HT-29 (cell line): ENCODE measurements around the gene WDR90. TPM values are rescaled to one million over a fixed set of nuclear protein-coding genes. Genes with fewer than 3 reads are reported as not detected.
A peak's percentile ranks its signal among the peaks of the same experiment; 100 is the strongest.

Experiments
- DNase-seq: peaks from one replicate; pipeline ENCODE4 v3.0.0-alpha.2; 2015; ENCODE audit warnings: low spot score
- total RNA-seq: library from RNA; depleted of rRNA; stranded (reverse); fragments of >200 nt; shearing (Covaris generic); gene quantifications from 2 replicates; pipeline ENCODE4 v1.2.3, GENCODE V29; 2014

Gene WDR90
- total RNA-seq, 1 experiment from 2014 or later = 162 TPM

- DNase-seq = peak; percentile 42
These were observed 26.1 kb downstream of the WDR90 start, which contains the start of gene RHBDL1 for GRCh38 chr16:674968-675883. TSS of gene RHBDL1 (plus strand) at chr16:675671. CDS start at chr16:675791, 120 bp downstream.

DNA sequence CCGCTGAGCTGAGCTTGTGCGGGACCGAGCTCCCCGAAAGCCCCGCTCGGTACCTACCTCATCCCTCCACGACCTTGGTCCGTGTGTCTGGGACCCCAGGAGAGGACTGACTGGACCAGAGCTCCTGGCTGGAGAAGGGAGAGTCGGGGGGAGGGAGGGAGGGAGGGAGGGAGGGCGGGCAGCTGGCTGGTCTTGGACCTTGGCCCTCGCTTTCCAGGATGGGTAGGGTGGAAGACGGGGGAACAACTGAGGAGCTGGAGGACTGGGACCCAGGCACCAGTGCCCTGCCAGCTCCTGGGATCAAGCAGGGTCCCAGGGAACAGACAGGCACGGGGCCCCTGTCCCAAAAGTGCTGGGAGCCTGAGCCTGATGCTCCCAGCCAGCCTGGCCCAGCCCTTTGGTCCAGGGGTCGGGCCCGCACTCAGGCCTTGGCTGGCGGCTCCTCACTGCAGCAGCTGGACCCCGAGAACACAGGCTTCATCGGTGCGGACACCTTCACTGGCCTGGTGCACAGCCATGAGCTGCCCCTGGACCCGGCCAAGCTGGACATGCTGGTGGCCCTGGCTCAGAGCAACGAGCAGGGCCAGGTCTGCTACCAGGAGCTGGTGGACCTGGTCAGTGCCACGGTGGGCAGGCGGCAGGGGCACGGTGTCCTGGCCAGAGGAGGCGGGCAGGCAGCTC lies 26.9 kb downstream of the WDR90 start:
- DNase-seq = peak; percentile 16

GRCh38 chr16:676565-676902 lies 27.4 kb downstream of the WDR90 start:
- DNase-seq = no peak

DNA sequence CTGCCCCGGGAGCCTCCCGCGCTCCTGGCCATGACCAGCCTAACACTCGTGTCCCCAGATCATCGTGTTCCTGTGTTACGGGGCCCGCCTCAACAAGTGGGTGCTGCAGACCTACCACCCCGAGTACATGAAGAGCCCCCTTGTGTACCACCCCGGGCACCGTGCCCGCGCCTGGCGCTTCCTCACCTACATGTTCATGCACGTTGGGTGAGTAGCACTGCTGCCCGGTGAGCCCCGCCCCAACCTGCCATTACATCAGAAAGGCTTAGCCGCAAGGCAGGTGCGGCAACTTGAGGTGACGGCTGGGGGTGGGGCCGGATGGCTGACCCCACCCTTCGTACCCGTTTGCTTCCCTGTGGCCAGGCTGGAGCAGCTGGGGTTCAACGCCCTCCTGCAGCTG lies 27.7 kb downstream of the WDR90 start:
- DNase-seq = peak; percentile 76

- DNase-seq = no peak
These were observed 28.4 kb downstream of the WDR90 start for GRCh38 chr16:677316-678190.

DNA sequence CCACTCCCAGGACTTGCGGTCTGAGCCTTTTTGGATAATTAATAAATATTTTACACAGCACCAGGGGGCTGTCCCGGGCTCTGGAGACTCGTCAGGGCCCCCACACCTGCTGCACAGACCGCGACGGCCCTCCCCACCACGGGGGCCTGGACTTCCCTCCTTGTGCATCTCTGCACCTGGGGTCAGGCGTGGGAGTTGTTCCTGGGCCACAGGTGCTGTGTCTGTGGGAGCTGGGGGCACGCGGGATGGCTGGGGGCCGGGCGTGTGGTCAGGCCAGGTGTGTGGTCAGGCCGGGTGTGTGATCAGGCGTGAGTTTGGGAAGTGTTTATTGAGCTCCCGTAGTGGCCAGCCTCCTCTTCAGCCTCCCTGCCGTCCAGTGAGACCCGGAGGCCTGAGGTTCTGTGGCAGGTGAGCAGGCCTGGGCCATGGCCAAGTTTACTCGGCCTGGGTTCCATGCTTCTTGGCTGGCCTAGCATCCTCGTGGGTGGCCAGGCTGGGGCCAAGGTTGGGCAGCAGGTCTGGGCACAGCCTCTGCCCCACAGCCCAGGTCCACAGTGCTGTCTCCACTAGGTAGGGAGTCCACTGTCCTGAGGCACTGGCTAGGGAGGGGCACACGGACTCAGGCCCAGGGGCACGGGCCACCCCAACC lies 29.2 kb downstream of the WDR90 start:
- DNase-seq = no peak

GRCh38 chr16:678858-679813 lies 30.0 kb downstream of the WDR90 start:
- DNase-seq = peak; percentile 77

- DNase-seq = peak; percentile 81
These were observed 30.9 kb downstream of the WDR90 start, which contains the start of gene STUB1 for GRCh38 chr16:679814-680624. TSS of gene STUB1 (plus strand) at chr16:680410. CDS start at chr16:680526, 116 bp downstream.

DNA sequence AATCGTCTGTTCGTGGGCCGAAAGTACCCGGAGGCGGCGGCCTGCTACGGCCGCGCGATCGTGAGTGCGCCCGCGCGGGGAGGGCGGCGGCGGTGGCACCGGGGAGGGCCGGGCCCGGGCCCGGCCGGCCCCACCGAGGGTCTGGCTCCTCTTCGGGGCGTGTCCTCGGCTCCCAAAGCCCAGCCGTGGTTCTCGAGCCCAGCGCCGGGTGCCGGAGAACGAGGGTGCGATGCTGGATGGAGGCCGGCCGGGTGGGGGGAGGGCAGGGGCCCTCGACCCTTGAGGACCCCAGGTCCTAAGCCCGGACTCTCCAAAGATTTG lies 31.4 kb downstream of the WDR90 start:
- DNase-seq = no peak

- DNase-seq = peak; percentile 69
These were observed 32.0 kb downstream of the WDR90 start for GRCh38 chr16:680967-681745.

DNA sequence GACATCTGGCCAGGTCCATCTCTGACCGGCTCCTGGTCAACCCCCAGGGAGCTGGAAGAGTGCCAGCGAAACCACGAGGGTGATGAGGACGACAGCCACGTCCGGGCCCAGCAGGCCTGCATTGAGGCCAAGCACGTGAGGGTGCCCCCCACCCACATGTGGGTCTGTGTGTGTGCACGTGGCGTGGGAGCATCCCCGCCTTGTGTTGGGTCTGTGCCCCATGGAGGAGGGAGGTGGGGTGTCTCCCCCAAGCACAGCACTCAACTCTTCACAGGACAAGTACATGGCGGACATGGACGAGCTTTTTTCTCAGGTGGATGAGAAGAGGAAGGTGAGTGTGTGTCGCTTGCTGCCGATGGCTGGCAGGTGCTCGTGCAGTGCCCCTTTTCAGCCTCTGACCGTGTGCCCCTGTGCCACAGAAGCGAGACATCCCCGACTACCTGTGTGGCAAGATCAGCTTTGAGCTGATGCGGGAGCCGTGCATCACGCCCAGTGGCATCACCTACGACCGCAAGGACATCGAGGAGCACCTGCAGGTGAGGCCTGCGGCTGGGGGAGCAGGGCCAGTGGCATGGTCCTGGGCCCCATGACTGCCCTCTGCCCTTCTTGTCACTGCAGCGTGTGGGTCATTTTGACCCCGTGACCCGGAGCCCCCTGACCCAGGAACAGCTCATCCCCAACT lies 32.7 kb downstream of the WDR90 start:
- DNase-seq = no peak

GRCh38 chr16:682493-683395 lies 33.6 kb downstream of the WDR90 start:
- no peak for DNase-seq

DNA sequence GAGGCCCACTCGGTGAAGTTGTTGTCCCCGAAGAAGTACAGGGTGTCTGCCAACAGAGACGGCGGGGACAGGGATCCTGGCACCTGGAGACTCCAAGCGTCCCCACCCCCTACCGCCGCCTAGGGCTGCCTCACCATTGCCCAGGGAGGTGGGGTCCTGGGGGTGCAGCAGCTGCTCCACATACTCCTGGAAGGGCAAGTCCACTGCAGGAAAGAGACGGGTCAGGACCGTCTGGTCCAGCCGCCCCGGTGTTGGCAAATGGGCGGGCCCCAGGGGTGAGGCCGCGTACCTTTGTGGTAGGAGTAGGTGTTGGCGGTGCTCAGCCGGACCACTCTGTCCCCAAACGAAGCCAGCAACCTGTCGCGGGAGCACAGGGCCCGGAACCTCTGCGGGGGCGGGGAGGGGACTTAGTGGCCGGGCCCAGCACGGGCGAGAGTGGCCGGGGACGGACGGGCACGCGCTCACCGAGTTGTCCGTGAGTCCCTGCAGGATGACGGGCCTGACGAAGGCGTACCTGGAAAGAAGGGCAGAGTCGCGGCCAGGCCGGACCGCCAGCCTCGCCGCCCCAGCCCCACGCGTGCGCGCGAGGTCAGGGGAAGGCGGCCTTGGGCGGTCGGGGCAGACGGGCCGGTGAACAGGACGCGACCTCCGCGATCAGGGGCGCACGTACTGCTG lies 34.4 kb downstream of the WDR90 start:
- DNase-seq = peak; percentile 60

- DNase-seq = peak; percentile 94
These were observed 35.1 kb downstream of the WDR90 start, which contains the start of gene JMJD8 for GRCh38 chr16:684071-684794. TSS of gene JMJD8 (minus strand) at chr16:684334. CDS start at chr16:684319, 15 bp downstream.

- DNase-seq = no peak
These were observed 36.0 kb downstream of the WDR90 start for GRCh38 chr16:684961-685696.
